ENCODE results near the gene RAB9A.

DNA sequence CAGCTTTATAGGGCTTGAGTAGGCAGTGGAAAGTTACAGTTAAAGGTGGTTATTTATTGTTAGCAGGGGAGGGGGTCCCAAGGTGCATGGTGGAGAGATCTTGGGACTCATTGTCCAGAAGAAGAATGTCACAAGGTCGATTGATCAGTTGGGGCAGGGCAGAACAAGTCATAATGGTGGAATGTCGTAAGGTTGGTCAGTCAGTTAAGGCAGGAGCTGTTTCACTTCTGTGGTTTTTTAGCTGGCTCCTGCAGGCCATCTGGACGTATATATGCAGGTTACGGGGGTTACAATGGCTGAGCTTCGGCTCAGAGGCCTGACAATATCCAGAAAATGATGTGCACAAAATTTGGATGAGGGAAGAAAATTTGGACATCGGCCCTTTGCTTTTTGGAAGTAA lies 52.8 kb downstream of the RAB9A start:
- TF ChIP-seq, protein P1, sequence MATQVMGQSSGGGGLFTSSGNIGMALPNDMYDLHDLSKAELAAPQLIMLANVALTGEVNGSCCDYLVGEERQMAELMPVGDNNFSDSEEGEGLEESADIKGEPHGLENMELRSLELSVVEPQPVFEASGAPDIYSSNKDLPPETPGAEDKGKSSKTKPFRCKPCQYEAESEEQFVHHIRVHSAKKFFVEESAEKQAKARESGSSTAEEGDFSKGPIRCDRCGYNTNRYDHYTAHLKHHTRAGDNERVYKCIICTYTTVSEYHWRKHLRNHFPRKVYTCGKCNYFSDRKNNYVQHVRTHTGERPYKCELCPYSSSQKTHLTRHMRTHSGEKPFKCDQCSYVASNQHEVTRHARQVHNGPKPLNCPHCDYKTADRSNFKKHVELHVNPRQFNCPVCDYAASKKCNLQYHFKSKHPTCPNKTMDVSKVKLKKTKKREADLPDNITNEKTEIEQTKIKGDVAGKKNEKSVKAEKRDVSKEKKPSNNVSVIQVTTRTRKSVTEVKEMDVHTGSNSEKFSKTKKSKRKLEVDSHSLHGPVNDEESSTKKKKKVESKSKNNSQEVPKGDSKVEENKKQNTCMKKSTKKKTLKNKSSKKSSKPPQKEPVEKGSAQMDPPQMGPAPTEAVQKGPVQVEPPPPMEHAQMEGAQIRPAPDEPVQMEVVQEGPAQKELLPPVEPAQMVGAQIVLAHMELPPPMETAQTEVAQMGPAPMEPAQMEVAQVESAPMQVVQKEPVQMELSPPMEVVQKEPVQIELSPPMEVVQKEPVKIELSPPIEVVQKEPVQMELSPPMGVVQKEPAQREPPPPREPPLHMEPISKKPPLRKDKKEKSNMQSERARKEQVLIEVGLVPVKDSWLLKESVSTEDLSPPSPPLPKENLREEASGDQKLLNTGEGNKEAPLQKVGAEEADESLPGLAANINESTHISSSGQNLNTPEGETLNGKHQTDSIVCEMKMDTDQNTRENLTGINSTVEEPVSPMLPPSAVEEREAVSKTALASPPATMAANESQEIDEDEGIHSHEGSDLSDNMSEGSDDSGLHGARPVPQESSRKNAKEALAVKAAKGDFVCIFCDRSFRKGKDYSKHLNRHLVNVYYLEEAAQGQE (IDR thresholded peaks at IDR 0.05; ENCODE audit: insufficient replicate concordance, low read depth), result no peak
- TF ChIP-seq, protein P2, sequence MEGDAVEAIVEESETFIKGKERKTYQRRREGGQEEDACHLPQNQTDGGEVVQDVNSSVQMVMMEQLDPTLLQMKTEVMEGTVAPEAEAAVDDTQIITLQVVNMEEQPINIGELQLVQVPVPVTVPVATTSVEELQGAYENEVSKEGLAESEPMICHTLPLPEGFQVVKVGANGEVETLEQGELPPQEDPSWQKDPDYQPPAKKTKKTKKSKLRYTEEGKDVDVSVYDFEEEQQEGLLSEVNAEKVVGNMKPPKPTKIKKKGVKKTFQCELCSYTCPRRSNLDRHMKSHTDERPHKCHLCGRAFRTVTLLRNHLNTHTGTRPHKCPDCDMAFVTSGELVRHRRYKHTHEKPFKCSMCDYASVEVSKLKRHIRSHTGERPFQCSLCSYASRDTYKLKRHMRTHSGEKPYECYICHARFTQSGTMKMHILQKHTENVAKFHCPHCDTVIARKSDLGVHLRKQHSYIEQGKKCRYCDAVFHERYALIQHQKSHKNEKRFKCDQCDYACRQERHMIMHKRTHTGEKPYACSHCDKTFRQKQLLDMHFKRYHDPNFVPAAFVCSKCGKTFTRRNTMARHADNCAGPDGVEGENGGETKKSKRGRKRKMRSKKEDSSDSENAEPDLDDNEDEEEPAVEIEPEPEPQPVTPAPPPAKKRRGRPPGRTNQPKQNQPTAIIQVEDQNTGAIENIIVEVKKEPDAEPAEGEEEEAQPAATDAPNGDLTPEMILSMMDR (IDR thresholded peaks at IDR 0.05; ENCODE audit: insufficient read depth, low read length), result no peak
- TF ChIP-seq GABPA (IDR thresholded peaks at IDR 0.05; ENCODE audit: low read depth), result no peak
- no peak for TF ChIP-seq POLR2AphosphoS5 (IDR thresholded peaks at IDR 0.05; ENCODE audit: low read depth)
- no peak for TF ChIP-seq SPI1 (IDR thresholded peaks at IDR 0.05; ENCODE audit: borderline replicate concordance, low read depth)

All from HL-60 (cell line).